SH-SY5Y (cell line): ENCODE data around the gene ARHGEF25.

Experiments
- GATA2 ChIP-seq: IDR thresholded peaks from 2 replicates; pipeline ENCODE4 v1.6.1; 2011; ENCODE audit warnings: mild to moderate bottlenecking, low read depth, low read length
- GATA3 ChIP-seq: IDR thresholded peaks from 2 replicates; pipeline ENCODE4 v1.6.1; 2011; ENCODE audit warnings: low read depth, mild to moderate bottlenecking, low read length, moderate library complexity

DNA sequence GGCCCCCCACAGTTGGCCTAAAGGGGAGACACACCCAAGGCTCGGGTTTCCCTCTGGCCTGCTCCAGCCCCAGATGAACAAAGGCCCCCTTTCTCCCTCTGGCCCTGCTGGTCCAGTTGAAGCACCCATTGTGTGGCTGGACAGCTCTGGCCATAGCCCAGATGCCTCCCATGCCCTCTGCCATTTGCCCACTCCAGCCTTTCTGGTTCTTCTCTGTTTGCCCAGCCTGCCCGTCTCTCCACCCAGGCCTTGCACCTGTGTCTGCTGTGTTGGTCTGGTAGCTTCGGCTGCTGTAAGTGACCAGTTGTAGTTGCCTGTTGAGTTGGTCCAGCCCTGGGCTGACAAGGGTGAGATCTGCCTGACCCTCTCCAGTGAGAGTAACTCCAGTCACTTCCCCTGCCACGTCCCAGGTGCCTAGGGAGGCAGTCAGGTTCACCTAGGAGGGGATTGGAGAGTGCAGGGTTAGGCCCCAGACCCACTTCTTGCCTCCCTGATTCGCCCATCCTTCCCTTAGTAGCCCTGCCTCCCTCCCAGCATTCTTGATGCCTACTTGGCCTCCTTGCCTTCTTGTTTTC lies 18.7 kb downstream of the ARHGEF25 start:
- TF ChIP-seq GATA3 (no peak), GATA2 (no peak)
